ENCODE results near the gene NLRP6.

- TF ChIP-seq, protein P1, sequence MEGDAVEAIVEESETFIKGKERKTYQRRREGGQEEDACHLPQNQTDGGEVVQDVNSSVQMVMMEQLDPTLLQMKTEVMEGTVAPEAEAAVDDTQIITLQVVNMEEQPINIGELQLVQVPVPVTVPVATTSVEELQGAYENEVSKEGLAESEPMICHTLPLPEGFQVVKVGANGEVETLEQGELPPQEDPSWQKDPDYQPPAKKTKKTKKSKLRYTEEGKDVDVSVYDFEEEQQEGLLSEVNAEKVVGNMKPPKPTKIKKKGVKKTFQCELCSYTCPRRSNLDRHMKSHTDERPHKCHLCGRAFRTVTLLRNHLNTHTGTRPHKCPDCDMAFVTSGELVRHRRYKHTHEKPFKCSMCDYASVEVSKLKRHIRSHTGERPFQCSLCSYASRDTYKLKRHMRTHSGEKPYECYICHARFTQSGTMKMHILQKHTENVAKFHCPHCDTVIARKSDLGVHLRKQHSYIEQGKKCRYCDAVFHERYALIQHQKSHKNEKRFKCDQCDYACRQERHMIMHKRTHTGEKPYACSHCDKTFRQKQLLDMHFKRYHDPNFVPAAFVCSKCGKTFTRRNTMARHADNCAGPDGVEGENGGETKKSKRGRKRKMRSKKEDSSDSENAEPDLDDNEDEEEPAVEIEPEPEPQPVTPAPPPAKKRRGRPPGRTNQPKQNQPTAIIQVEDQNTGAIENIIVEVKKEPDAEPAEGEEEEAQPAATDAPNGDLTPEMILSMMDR (IDR thresholded peaks at IDR 0.05) = no peak
- no peak for TF ChIP-seq POLR2AphosphoS5 (IDR thresholded peaks at IDR 0.05)
- TF ChIP-seq POLR2A (IDR thresholded peaks at IDR 0.05) = no peak
- no peak for TF ChIP-seq EP300 (IDR thresholded peaks at IDR 0.05)
Measured at GRCh38 chr11:330307-330693, 52.1 kb downstream of the NLRP6 start.

Data from gastroesophageal sphincter (tissue), 3 donors.